Uterus (tissue), 4 donors: ENCODE data around the gene DPEP2. TPM values are rescaled to one million over a fixed set of nuclear protein-coding genes. Genes with fewer than 3 reads are reported as not detected.
A peak's percentile ranks its signal among the peaks of the same experiment; 100 is the strongest.
"Not testable (repeated sequence)": the region's sequence is repeated elsewhere in the genome, so short reads cannot be mapped to it uniquely, and the experiment has no call there.

Source experiments
- DNase-seq, 2 donors: peaks; one replicate each; pipeline ENCODE4 v3.0.0-alpha.2; 2019 to 2020
- H3K27ac ChIP-seq, 2 donors: fragments of 200-600 bp; sonication (generic); 1 replicate in 1 of 2; 2 replicates in 1 of 2; pipeline ENCODE4 v1.5.1; 2016 to 2018
- H3K27me3 ChIP-seq, 2 donors: fragments of 200-600 bp; sonication (generic); one replicate each; pipeline ENCODE4 v1.5.1; 2018 to 2019; ENCODE audit warnings: control low read depth in 1 of 2
- H3K36me3 ChIP-seq, 2 donors: fragments of 200-600 bp; sonication (generic); one replicate each; pipeline ENCODE4 v1.5.1; 2019; ENCODE audit warnings: control low read depth in 1 of 2
- H3K4me1 ChIP-seq, 2 donors: fragments of 200-600 bp; sonication (generic); one replicate each; pipeline ENCODE4 v1.5.1; 2018 to 2019; ENCODE audit warnings: control low read depth in 1 of 2
- H3K4me3 ChIP-seq, 2 donors: fragments of 200-600 bp; sonication (generic); 1 replicate in 1 of 2; 2 replicates in 1 of 2; pipeline ENCODE4 v1.5.1; 2018 to 2019; ENCODE audit warnings: mild to moderate bottlenecking in 1 of 2
- H3K9me3 ChIP-seq, 2 donors: fragments of 200-600 bp; sonication (generic); one replicate each; pipeline ENCODE4 v1.5.1; 2019; ENCODE audit warnings: control low read depth in 1 of 2
- POLR2A ChIP-seq, 2 donors: fragments of 450-650 bp; IDR thresholded peaks; one replicate each; pipeline ENCODE4 v1.6.1; 2016; ENCODE audit warnings: antibody characterized with exemption in 2 of 2, mild to moderate bottlenecking in 1 of 2, moderate library complexity in 1 of 2
- intact Hi-C: fragments of 100-400 bp; cut with DNase I; formaldehyde crosslinking; loops from one replicate; pipeline ENCODE4 v1.15.1; 2023; ENCODE audit warnings: low total_unique reads
- total RNA-seq, 4 donors: library from RNA; depleted of rRNA in 3 of 4; stranded (reverse); fragments of >200 nt in 3 of 4; gene quantifications; one replicate each; pipeline versions ENCODE4 v1.1.0 to v1.2.4, GENCODE V29; 2014 to 2023
- TF ChIP-seq, protein P1 (sequence below), 4 experiments: fragments of 200-600 bp in 2 of 4; fragments of 450-650 bp in 2 of 4; sonication (generic) in 2 of 4; IDR thresholded peaks; one replicate each; pipeline ENCODE4 v1.5.1; 2016 to 2019; ENCODE audit warnings: antibody characterized with exemption in 4 of 4, mild to moderate bottlenecking in 2 of 4, moderate library complexity in 1 of 4
- donor health status: DM: yes; HTN: yes; CAD: no.

The DPEP2 gene
- total RNA-seq, 4 donors from 2014 or later: 0.77 to 2.3 (median 0.83) TPM; not detected in 1

GRCh38 chr16:68005211-68005610 is 5.9 kb upstream of the DPEP2 start:
- peak overlapping the region in 1 of 2 donors; percentile 48 for H3K27ac ChIP-seq
- DNase-seq: no peak

DNA sequence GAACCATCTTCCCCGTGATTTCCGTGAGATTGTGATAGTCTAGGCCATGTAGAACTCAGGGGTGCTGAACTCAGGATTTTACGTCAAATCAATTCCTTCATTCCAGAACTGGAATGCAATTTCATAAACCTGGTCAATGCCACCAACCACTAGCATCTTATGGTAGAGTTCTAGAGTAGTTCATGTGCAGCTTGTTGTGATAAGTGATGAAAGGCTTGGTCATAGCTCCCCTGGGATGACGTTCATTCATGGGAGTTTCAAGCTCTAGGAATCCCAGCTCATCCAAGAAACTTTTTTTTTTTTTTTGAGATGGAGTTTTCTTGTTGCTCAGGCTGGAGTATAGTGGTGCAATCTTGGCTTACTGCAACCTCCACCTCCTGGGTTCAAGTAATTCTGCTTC is 3.7 kb upstream of the DPEP2 start:
- Histone ChIP-seq H3K27ac (no peak overlapping the region), H3K27me3 (no peaks in the 10 kb centered on the region), H3K9me3 (no peaks in the 10 kb centered on the region), H3K4me3 (no peak overlapping the region), H3K4me1 (no peaks in the 10 kb centered on the region), H3K36me3 (no peaks in the 10 kb centered on the region)
- intact Hi-C loops: no loop called here
- no peak for TF ChIP-seq POLR2A (IDR thresholded peaks at IDR 0.05)
- TF ChIP-seq, protein P1, sequence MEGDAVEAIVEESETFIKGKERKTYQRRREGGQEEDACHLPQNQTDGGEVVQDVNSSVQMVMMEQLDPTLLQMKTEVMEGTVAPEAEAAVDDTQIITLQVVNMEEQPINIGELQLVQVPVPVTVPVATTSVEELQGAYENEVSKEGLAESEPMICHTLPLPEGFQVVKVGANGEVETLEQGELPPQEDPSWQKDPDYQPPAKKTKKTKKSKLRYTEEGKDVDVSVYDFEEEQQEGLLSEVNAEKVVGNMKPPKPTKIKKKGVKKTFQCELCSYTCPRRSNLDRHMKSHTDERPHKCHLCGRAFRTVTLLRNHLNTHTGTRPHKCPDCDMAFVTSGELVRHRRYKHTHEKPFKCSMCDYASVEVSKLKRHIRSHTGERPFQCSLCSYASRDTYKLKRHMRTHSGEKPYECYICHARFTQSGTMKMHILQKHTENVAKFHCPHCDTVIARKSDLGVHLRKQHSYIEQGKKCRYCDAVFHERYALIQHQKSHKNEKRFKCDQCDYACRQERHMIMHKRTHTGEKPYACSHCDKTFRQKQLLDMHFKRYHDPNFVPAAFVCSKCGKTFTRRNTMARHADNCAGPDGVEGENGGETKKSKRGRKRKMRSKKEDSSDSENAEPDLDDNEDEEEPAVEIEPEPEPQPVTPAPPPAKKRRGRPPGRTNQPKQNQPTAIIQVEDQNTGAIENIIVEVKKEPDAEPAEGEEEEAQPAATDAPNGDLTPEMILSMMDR (IDR thresholded peaks at IDR 0.05): no peak
- no peak for DNase-seq

More at GRCh38 chr16:68005211-68005610, 5.9 kb upstream of the DPEP2 start:
- H3K9me3 ChIP-seq: no peaks in the 10 kb centered on the region
- intact Hi-C loops: no loop called here
- TF ChIP-seq, protein P1 (IDR thresholded peaks at IDR 0.05): no peak
- no peak for TF ChIP-seq POLR2A (IDR thresholded peaks at IDR 0.05)
- H3K4me1 ChIP-seq: no peaks in the 10 kb centered on the region
- H3K27me3 ChIP-seq: no peaks in the 10 kb centered on the region
- no peak overlapping the region for H3K4me3 ChIP-seq
- H3K36me3 ChIP-seq: no peaks in the 10 kb centered on the region

DNA sequence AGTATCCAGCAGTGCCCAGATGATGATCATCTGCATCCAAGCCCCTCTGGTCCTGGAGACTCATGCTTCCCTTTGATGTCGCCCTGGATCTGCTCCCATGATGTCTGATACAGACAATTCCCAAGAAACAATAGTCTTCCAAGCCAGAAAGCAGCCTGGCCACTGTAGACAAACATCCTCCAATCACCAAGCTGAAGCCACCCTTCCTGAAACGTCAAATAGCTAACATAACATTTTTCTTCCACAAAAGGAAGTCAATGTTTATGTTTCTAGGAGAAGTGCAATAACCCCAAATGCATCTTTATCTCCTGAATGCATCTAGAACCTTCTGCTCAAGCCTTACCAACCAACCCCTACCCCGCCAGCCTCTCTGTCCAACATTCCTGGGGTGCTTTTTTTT is 1.2 kb upstream of the DPEP2 start:
- Histone ChIP-seq H3K4me1 (no peaks in the 10 kb centered on the region), H3K27me3 (no peaks in the 10 kb centered on the region), H3K9me3 (no peaks in the 10 kb centered on the region), H3K27ac (peak overlapping the region in 1 of 2 donors; percentile 41), H3K4me3 (no peak overlapping the region), H3K36me3 (no peaks in the 10 kb centered on the region)
- intact Hi-C loops: no loop called here
- TF ChIP-seq, protein P1 (IDR thresholded peaks at IDR 0.05): no peak
- no peak for TF ChIP-seq POLR2A (IDR thresholded peaks at IDR 0.05)
- no peak for DNase-seq

DNA sequence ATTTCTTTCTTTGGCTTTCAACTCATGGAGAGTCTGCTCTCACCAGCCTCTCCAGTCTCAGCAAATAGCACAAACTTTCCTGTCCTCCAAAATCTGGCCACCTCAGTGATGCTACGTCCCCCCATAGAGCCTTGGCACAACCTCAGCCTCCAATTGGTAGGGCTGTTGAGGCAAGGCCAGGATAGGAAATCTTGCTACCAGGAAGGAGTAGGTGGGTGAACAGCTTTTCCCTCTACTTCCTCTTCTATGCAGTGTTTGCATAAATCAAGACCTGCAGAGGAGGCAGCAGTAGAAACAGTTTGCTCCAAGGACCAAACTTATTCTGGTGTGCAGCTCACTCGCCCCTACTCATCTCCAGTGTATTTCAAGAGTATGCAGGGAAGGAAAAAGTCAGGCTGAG is 701 bp upstream of the DPEP2 start:
- Histone ChIP-seq H3K4me3 (no peak overlapping the region), H3K4me1 (no peaks in the 10 kb centered on the region), H3K27ac (peak overlapping the region in 1 of 2 donors; percentile 34), H3K9me3 (no peaks in the 10 kb centered on the region), H3K27me3 (no peaks in the 10 kb centered on the region), H3K36me3 (no peaks in the 10 kb centered on the region)
- no peak for DNase-seq
- TF ChIP-seq, protein P1 (IDR thresholded peaks at IDR 0.05): no peak
- no peak for TF ChIP-seq POLR2A (IDR thresholded peaks at IDR 0.05)
- intact Hi-C loops: no loop called here

DNA sequence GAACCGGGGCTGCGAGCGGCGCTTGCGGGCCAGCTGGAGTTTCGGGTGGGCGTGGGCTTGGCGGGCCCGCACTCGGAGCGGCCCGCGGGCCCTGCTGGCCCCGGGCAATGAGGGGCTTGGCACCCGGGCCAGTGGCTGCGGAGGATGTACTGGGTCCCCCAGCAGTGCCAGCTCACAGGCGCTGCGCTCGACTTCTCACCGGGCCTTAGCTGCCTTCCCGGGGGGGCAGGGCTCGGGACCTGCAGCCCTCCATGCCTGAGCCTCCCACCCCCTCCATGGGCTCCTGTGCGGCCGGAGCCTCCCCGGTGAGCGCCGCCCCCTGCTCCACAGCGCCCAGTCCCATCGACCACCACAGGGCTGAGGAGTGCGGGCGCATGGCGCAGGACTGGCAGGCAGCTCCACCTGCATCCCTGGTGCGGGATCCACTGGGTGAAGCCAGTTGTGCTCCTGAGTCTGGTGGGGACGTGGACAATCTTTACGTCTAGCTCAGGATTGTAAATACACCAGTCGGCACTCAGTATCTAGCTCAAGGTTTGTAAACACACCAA is 979 bp downstream of the DPEP2 start:
- H3K4me3 ChIP-seq, H3K36me3 ChIP-seq, DNase-seq, H3K27ac ChIP-seq, H3K27me3 ChIP-seq, H3K9me3 ChIP-seq, H3K4me1 ChIP-seq, intact Hi-C loops: not testable (repeated sequence)

DNA sequence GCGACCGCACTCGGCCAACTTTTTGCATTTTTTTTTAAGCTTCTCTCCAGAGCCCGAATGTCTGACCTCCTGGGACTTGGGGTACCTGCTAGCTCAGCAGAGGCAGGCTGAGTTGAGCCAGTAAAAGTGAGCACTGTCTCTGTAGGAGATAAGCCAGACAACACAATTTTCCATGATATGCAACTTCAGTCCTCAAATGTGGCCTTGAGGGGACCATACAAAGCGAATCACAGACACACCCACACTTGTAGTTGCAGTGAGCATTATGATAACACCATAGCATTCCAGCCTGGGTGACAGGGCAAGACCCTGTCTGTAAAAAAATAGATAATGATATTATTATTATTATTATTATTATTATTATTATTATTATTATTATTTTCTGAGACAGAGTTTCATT is 2.6 kb downstream of the DPEP2 start:
- no peaks in the 10 kb centered on the region for H3K27me3 ChIP-seq
- no peak for TF ChIP-seq POLR2A (IDR thresholded peaks at IDR 0.05)
- no peak overlapping the region for H3K27ac ChIP-seq
- intact Hi-C loops: no loop called here
- no peaks in the 10 kb centered on the region for H3K36me3 ChIP-seq
- no peak for DNase-seq
- peaks cover 0 to 11% of the 10 kb centered on the region in 2 donors for H3K4me1 ChIP-seq
- no peak overlapping the region for H3K4me3 ChIP-seq
- H3K9me3 ChIP-seq: no peaks in the 10 kb centered on the region
